ENCODE results near the gene IGSF21. TPM values are rescaled to one million over a fixed set of nuclear protein-coding genes. Genes with fewer than 3 reads are reported as not detected.

The IGSF21 gene
- total RNA-seq, 1 experiment from 2014 or later, result not detected

DNA sequence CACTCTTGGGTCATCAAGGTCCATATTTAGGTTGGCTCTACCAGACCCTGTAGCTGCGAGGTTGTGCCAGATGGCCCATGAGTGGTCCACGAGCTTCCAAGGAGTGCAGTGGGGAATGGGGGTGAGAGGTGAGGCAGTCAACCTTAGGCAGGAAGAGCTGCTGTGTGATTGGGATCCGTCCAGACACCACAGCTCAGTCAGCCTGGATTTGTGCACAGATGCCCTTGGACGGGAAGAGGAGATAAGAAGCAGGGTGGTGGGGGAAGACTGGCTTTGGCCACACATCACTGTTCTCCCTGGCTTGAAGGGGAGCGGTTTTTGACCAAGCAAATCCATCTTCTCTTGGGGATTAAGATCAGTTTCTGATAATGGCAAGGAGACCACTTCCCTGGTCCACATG, 130.6 kb downstream of the IGSF21 start:
- Mint-ChIP-seq H3K9me3 (ENCODE audit: unreplicated experiment) (no peaks in the 10 kb centered on the region), H3K4me1 (ENCODE audit: insufficient read depth, unreplicated experiment) (no peaks in the 10 kb centered on the region), H3K4me3 (ENCODE audit: unreplicated experiment) (no peak overlapping the region), H3K27ac (ENCODE audit: low read depth, unreplicated experiment) (no peak overlapping the region), H3K36me3 (ENCODE audit: insufficient read depth, unreplicated experiment) (no peaks in the 10 kb centered on the region), H3K27me3 (ENCODE audit: insufficient read depth, unreplicated experiment) (peaks cover 37% of the 10 kb centered on the region)
- intact Hi-C loops (cut with micrococcal nuclease), result no loop called here
- no peak for TF ChIP-seq CTCF (IDR thresholded peaks at IDR 0.05; ENCODE audit: unreplicated experiment)
- no peak for DNase-seq (ENCODE audit: unreplicated experiment)
- CTCF ChIA-PET, result interaction anchor here (0.7 kb wide), 1 partner anchor 343 kb away, joined by 4 read pairs; no protein-coding TSS in a partner anchor
- POLR2A ChIA-PET, result interaction anchor here (0.6 to 0.7 kb wide), 2 partner anchors 19 to 121 kb away, joined by 3 read pairs; no protein-coding TSS in a partner anchor
- no TSS peak for BruUV-seq (replicated peaks)

DNA sequence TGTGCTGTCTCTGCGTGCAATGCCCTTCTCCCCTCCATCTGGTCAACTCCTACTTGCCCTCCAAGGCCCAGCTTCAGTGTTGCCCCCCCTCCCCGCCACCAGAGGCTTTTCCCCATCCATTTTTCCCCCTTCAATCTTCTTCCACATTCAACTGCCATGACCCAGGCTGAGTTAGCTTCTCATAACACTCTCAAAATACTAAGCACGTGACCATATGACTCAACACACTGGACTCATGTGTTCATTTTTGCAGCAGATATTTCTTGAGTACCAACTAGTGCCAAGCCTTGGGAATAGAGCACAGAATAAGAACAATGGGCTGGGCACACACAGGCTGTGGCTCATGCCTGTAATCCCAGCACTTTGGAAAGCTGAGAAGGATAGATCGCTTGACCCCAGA, 132.1 kb downstream of the IGSF21 start:
- Mint-ChIP-seq H3K27me3 (ENCODE audit: insufficient read depth, unreplicated experiment) (peaks cover 46% of the 10 kb centered on the region), H3K36me3 (ENCODE audit: insufficient read depth, unreplicated experiment) (no peaks in the 10 kb centered on the region), H3K4me1 (ENCODE audit: insufficient read depth, unreplicated experiment) (no peaks in the 10 kb centered on the region), H3K4me3 (ENCODE audit: unreplicated experiment) (no peak overlapping the region), H3K27ac (ENCODE audit: low read depth, unreplicated experiment) (no peak overlapping the region), H3K9me3 (ENCODE audit: unreplicated experiment) (no peaks in the 10 kb centered on the region)
- intact Hi-C loops (cut with micrococcal nuclease), result no loop called here
- POLR2A ChIA-PET, result no interaction called here
- CTCF ChIA-PET, result no interaction called here
- BruUV-seq (replicated peaks), result no TSS peak
- no peak for TF ChIP-seq CTCF (IDR thresholded peaks at IDR 0.05; ENCODE audit: unreplicated experiment)
- DNase-seq (ENCODE audit: unreplicated experiment), result peak; percentile 33

DNA sequence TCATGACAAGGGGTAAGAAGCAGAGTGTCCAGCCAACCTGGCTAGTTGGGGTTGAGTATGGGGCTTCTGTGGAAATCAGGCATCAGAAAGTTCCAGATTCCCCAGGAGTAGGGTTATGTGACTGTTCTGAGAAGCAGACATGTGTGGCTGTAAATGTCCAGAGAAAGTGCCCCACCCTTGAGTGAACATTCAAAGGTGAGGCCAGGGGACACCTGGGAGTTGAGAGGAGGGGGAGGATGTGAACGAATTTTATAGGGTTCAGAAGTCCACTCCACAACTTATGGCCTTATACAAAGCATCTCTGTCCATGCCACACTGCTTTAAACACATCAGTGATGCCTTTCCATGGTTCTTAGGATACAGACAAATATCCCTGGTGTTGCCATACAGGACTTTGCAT, 133.3 kb downstream of the IGSF21 start:
- Mint-ChIP-seq H3K27ac (ENCODE audit: low read depth, unreplicated experiment) (no peak overlapping the region), H3K27me3 (ENCODE audit: insufficient read depth, unreplicated experiment) (peaks cover 46% of the 10 kb centered on the region), H3K4me3 (ENCODE audit: unreplicated experiment) (no peak overlapping the region), H3K36me3 (ENCODE audit: insufficient read depth, unreplicated experiment) (no peaks in the 10 kb centered on the region), H3K4me1 (ENCODE audit: insufficient read depth, unreplicated experiment) (no peaks in the 10 kb centered on the region), H3K9me3 (ENCODE audit: unreplicated experiment) (no peaks in the 10 kb centered on the region)
- intact Hi-C loops (cut with micrococcal nuclease), result no loop called here
- ChIA-PET POLR2A (no interaction called here), CTCF (interaction anchor here (0.6 kb wide), 1 partner anchor 1290 kb away, joined by 3 read pairs; no protein-coding TSS in a partner anchor)
- no peak for DNase-seq (ENCODE audit: unreplicated experiment)
- BruUV-seq (replicated peaks), result no TSS peak
- no peak for TF ChIP-seq CTCF (IDR thresholded peaks at IDR 0.05; ENCODE audit: unreplicated experiment)

GRCh38 chr1:18241891-18242290, 134.3 kb downstream of the IGSF21 start:
- Mint-ChIP-seq H3K27me3 (ENCODE audit: insufficient read depth, unreplicated experiment) (peaks cover 36% of the 10 kb centered on the region), H3K27ac (ENCODE audit: low read depth, unreplicated experiment) (no peak overlapping the region), H3K36me3 (ENCODE audit: insufficient read depth, unreplicated experiment) (no peaks in the 10 kb centered on the region), H3K4me1 (ENCODE audit: insufficient read depth, unreplicated experiment) (no peaks in the 10 kb centered on the region), H3K9me3 (ENCODE audit: unreplicated experiment) (no peaks in the 10 kb centered on the region), H3K4me3 (ENCODE audit: unreplicated experiment) (no peak overlapping the region)
- no TSS peak for BruUV-seq (replicated peaks)
- DNase-seq (ENCODE audit: unreplicated experiment), result no peak
- POLR2A ChIA-PET, result no interaction called here
- TF ChIP-seq CTCF (IDR thresholded peaks at IDR 0.05; ENCODE audit: unreplicated experiment), result no peak
- CTCF ChIA-PET, result interaction anchor here (0.6 kb wide), 1 partner anchor 12 kb away, joined by 3 read pairs; no protein-coding TSS in a partner anchor
- intact Hi-C loops (cut with micrococcal nuclease), result no loop called here
